NCI-H524 treated with DMSO at 0.1 percent for 48 hours (cell line): ENCODE measurements around the gene PLEKHF1.
"Not testable (repeated sequence)": the region's sequence is repeated elsewhere in the genome, so short reads cannot be mapped to it uniquely, and the experiment has no call there.

ENCODE experiments used
- DNase-seq: peaks from one replicate; lab custom pipeline; 2025; lab: John Stamatoyannopoulos, UW

The PLEKHF1 gene, protein sequence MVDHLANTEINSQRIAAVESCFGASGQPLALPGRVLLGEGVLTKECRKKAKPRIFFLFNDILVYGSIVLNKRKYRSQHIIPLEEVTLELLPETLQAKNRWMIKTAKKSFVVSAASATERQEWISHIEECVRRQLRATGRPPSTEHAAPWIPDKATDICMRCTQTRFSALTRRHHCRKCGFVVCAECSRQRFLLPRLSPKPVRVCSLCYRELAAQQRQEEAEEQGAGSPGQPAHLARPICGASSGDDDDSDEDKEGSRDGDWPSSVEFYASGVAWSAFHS

DNA sequence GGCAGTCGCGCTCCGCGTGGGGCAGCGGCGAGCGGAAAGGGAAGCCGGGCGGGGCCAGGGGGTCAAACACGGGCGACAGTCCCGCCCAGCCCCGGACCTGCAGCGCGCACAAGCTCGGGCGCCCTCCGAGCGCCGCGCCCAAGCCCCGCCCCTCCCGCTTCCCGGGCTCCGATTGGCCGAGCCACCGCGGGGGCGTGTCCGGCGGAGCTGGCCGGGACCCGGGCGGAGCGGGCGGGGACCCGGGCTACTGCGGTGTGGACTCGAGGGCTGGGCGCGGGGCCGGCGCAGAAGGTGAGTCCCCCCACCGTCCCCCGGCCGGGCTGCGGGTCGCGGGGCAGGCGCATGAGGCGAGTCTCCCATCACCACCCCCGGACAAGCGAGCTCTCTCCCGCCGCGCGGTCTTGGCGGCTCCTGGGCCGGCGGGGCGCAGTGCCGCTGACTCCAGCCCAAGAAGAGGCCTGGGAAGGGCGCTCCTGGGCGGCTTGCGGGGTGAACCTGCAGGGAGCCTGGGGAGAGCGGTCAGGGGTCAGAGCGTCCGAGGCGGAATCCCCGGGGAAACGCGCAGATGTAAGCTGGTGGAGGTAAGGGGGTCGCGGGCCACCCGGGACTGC is at the start of gene PLEKHF1:
PLEKHF1 (plus strand) TSS at position 247 of the 611 bp plus-strand sequence. CDS start 8,379 bp downstream, outside the sequence.
- no peak for DNase-seq

DNA sequence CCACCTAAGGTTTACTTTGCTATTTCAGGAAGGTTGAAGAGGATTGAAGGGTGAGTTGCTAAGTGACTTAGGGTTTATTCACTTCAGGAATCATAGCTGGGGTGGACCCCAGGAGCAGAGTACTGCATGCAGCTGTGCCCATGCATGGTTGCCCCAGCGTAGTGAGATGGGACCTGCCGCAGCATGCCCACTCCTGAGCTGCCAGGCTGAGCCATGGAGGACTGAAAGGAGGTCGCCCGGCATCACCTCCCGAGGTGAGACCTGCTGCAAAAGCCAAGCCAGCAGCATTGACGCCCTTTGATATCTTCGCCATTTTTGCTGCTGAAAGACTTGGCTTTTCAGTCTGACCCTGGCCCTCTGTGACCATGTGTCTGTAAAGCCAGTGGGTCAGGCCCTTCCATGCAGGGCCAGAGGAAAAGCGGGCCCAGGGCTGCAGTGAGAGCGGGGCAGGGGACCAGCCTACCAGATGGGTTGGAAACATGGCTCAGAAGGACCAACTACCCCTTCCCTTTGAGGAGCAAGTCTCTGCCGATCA is 49.3 kb upstream of the PLEKHF1 start:
- no peak for DNase-seq

DNA sequence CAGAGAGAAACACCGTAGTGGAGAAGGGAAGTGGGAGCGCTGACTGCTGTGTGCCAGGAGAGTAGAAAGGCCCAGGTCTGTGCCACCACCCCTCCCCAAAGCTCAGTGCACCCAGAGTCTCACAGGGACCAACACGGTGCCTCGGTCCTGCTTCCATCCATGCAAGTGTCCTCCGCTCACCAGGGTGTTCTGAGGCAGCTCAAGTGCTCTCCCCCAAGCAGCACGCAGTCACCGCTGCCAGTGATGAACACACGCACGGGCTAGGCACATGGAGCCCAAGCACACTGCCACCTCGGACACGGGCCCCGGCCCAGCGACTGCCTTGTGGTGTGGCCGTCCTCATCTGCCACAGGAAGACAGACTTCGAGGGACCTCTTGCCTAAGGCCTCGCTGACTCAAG is 48.7 kb upstream of the PLEKHF1 start:
- no peak for DNase-seq

DNA sequence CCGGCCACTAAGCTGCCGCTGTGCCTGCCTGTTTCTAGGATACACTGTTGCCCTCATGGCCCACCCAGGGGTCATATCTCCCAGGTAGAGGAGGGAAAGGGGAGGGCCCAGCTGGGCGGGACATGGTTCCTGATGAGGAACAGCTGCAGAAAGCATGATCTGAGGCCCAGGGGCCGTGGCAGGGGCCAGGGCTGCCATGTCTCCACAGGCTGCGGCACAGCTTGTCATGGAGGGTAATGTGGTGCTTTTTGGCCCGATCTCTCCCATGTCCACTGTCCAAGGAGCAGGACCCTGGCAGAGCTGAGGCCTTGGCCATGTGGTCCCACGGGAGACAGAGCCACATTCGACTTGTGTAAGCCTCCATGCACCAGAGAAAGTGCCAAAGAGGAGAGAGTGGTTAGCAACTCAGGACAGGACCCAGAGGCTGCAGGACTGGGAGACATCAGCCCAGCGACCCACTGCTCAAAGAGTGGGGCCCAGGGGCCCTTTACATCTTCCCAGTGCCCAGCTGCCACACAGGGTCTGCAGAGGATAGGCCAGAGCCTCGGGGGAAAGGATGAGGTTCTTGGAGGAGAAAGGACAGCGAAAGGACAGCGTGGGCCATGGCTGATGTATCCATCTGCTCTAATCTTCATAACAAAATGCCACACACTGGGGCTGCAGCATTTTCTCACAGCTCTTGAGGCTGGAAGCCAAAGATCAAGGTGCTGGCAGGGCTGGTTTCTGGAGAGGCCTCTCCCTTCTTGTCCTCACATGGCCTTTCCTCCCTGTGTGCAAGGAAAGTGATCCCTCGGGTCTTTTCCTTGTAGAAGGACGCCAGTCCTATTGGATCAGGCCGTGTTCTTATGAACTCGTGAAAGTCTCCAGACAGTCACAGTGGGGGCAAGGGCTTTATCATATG is 47.6 kb upstream of the PLEKHF1 start:
- no peak for DNase-seq

DNA sequence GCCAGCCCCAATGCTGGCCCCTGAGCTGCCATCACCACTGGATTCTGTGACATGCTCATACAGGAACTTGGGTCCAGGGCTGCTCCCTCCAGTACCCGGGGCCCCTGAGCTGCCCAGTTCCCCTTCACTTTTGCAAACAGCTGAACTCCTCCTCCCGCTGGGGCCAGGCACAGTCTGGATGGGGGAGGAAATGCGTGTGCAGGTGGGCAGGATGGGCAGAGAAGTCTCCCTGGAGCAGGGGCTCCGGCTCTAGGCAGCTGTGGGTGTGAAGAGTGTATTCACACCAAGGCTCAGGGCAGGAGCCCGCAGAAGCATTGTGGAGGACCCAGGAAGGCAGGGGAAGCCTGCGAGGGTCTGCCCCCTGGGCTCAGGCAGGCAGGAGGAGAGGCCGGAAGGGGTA is 46.8 kb upstream of the PLEKHF1 start:
- DNase-seq = no peak

DNA sequence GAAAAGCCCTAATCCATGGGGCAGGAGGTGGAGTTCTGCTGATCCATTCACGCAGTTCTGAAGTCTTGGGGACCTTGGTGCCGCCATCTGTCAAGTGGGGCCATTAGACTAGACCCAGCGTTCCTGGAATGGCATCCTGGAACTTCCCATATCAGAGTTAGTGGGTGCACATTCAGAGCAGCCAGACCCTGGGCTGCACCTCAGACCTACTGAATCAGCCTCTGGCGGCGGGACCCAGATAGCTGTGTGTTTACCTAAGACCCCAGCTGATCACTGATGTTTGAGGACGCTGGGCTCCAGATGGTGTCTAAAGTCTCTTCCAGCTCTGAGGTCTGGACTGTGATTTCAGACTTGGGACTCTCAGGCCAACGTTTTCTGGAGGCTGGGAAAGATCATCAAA is 46.4 kb upstream of the PLEKHF1 start:
- no peak for DNase-seq

DNA sequence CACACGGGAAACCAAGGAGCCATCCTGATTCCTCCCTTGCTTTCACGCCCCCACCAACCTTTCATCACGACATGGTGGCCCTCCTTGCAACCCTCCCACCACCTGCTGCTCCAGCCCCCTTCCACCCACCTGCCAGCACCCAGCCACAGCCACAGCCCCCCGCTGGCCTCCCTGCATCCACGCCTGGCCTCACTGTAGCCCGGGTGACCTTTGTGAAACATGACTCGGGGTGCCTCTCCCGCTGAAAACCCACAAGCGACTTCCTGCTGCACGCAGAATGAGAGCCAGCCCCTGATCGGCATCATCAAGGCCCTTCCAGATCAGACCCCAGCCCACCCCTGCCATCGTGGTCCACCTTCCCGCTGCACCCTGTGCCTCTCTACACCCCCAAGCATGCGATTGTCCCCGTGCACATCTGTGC is 44.3 kb upstream of the PLEKHF1 start:
- DNase-seq = no peak

DNA sequence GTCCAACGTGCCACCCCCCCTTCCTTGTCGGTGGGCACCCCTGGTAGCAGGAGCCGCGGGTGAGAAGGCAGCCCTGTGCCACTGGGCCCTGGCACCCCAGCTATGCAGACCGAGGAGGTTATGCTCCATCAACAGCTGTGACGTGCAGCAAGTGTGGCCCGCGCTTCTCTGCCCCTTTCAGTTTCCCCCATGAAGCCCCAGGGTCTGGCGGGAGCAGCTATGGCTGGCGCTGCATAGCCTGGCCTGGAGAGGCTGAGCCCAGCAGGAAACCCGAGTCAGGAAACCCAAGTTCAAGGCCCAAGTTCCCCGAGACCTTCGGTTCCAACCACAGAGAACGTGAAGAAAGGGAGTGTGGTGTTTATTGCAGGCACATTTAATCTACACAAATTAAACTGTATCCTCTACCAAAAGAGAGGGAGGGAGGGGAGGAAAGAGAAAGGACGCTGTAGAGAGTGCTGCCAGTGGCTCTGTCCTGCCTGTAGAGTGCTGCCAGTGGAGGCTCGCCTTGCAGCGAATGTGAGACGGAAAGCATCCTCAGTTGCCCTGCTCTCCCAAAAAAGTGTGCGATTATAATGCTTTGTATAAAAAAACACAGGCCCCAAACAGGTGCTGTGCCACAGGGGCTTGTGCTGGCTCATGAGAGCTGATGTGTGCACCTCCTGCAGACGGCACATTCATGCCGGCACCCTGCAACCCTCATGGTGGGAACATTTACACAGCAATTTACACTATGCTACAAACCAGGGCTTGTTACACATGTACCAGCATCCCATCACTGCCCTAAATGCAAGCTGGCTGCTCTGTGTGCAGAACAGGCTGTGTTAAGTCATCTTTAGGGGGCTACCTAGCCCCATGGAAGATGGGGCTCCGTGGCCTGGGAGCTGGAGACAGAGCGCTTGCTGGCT is 42.8 kb upstream of the PLEKHF1 start:
- no peak for DNase-seq

DNA sequence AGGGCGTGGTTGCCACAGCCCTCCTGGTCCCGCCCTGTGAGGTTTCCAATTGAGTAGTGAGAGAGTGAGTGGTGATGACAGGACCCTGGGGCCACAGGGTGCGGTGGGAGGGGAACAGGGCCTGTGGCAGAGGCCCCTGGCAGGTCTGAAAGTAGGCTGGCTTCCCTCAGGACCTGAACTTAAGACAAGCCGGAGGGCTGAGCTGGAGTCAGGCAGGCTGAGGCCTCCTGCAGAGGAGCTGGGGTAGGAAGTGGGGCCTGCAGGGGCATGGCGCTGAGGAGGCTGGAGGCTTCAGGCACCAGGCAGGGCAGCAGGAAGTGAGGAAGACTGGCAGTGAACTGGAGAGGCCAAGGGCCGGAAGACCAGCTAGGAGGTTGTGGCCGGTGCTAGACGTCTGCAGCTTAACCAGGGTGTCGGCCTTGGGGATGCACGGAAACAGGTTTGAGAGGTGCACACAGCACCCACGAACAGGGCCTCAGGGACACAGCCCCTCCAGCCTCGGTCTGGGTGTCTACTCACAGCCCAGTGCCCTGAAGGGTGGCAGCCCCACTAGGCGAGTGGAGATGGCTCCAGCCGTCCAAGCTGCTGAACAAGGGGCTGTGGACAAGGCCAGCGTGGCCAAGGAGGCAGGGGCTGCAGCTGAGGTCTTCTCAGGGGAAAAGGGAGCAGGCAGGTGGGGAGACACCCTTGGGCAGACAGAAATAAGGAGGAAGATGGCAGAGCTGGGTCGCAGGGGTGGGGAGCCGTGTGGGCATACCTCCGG is 41.4 kb upstream of the PLEKHF1 start:
- DNase-seq = no peak

DNA sequence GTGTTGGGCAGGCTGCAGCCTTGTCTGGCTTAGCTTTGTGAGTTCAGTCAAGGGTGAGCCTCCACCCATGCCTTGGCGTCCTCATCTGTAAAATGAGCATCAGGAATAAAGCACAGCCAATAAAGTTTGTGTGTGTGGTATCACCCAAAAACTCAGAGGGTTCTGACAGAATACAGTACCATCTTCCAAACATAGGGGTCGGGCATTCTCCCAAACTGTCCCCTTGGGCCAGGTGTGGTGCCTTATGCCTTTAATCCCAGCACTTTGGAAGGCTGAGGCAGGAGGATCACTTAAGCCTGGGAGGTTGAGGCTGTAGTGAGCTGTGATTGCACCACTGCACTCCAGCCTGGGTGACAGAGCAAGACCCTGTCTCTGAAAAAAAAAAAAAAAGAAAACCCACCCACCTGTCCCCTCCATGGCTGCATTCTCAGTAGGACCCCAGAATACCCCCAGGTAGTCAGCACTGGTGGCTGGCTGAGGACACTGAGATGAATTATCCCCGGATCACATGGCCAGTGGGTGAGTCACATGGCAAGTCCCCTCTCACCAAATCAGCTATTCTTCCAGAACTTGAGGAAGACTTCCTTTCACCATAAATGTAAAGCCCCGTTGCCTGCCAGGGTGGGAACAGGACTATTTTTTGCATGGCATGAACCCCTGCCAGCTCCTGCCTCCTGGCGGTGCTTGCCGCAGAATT is 40.6 kb upstream of the PLEKHF1 start:
- DNase-seq = no peak

DNA sequence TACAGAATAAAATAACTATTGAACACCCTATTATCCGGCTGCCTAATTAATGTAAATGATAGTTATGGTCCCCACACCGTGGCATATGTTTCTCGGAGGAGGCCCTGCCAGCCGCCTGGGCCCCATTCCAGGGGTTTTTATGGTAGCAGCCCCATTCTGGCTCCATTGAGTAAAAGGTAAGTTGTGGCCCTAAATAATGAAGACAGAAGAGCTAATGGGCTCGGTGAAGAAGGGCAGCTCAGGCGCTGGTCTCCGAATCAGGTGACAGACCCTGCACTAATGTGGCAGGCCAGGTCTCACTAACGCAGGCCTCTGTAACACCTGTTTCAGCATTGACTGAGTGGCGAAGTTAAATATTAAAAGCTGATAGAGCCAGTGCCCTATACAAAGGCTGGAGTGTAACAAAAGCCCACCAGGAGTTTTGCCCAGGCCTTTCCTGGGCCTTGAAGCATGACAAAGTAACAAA is 40.0 kb upstream of the PLEKHF1 start:
- no peak for DNase-seq

DNA sequence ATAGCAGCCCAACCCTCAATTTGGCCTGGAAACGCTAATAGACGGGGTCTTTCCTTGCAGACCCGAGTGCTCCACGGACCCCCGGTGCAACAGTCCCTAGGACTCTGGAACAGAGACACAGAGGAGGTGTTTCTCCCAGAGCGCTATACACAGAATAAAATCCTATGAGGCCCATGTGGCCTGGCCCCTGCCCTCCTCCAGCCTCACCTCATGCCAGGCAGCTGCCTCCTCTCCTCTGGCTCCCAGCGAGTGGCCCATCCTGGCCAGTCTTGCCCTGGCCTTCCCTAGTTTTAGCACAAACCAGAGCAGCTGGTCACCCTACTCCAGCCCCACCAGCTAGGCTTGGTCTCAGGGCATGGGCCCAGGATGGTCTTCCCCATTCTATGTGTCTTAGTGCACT is 38.9 kb upstream of the PLEKHF1 start:
- no peak for DNase-seq

DNA sequence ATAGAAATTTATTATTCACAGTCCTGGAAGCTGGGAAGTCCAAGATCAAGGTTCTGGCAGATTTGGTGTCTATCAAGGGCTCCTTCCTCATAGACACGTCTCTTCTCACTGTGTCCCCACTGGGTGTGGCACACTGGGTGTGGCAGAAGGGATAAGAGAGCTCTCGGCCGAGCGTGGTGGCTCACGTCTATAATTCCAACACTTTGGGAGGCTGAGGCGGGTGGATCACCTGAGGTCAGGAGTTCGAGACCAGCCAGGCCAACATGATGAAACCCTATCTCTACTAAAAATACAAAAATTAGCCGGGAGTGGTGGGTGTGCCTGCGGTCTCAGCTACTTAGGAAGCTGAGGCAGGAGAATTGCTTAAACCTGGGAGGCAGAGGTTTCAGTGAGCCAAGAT is 38.4 kb upstream of the PLEKHF1 start:
- DNase-seq = not testable (repeated sequence)

DNA sequence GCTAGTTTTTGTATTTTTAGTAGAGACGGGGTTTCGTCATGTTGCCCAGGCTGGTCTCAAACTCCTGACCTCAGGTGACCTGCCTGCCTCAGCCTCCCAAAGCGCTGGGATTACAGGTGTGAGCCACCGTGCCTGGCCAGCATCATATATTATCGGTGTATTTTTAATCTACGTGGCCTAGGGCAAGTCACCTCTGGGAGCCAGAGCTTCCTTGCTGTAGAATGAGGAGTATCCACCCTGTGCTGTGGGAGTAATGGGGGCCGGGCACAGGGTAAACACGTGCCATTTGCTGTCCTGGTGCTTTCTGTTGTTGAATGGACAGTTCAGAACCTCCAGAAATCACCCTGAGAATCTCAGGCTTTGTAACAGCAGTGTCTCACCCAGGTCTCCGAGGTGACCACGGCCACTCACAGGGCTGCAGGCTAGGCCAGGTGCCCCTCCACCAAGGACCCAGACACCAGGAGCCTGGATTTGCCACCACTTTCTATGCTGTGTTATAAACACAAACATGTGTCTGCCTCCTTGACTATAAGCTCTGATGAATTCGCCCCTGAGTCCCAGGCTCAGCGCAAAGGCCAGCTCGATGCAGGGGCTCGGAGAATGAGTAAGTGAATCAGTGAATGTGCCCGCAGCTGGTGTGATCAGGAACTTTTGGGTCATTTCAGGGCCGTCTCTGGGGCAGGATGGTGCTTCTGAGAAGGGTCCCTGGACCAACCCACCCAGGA is 36.4 kb upstream of the PLEKHF1 start:
- no peak for DNase-seq

DNA sequence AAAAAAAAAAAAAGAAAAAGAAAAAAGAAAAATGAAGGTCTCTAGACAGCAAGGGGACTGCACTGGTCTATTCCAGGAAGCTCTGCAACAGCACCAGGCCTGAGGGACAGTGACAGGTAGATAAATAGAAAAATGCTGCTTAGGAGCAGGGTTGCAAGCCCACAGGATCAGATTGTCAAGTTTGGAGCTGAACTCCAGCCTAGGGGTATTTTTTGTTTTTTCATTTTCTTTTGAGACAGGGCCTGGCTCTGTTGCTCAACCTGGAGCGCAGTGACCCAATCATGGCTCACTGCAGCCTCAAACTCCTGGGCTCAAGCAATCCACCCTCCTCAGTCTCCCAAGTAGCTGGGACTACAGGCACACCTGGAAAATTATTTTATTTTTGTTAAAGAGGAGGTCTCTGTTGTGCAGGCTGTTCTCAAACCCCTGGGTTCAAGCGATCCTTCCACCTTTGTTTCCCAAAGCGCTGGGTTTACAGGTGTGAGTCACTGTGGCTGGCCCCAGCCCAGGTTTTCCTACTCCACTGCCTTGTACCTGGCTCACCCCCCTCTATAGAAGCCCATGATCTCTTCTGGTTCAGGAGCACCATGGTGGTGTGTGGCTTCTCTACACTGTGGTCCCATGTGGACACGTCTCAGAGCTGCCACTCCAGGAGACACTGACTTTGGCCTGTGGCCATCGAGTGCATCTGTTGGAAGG is 35.3 kb upstream of the PLEKHF1 start:
- DNase-seq = no peak

DNA sequence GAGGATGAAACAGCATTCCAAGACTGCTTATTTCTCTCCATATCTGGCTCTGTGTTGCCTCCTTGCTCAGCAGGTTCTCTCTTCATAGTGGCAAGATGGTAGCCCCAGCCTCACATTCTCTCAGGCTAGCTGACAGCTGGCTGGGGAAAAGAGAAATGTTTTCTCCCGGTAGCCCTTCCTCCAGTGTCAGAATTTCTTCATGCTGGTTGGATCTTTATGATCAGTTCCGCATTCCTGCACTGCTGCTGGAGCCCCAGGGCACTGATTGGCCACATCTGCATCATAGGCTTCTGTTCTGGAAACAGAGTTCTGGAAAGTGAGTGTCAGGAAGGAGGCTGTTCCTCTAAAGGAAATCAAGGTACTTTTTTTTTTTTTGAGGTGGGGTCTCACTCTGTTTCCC is 34.6 kb upstream of the PLEKHF1 start:
- DNase-seq = no peak

DNA sequence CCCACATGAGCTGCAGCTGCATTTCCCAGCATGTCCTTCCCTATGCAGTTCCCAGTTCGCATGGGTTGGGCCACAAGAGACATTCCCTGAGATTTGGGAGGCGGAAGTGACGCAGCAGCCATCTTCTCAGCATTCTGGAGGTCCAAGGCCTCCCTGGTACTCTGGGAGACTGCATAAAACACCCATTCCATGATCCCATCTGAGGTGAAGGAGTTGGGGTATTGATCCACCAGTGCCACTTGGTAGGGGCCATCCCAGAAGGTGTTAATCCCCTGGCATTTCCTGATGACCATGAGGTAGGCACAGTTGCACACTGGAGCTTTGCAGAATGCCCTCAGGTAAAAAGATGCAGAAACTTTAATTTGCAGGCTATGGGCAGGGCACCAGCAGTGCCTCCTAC is 33.8 kb upstream of the PLEKHF1 start:
- no peak for DNase-seq

DNA sequence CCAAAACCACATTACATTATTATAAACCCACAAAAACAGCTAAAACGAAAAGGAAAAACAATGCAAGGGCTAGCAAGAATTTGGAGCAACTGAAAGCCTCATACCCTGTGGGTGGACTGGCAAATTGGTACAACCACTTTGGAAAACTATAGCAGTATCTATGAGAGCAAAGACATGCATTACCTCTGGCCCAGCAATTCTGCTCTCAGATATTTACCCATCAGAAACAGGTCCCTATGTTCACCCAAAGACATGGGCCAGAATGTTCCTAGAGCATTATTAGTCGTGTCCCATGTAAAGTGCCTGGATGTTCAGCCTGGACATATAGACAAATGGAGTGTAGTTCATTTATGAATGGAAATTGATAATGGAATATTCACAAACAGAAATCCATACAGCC is 31.3 kb upstream of the PLEKHF1 start:
- DNase-seq = no peak
